MM.1S (cell line): ENCODE results near the gene FGFRL1.

ENCODE experiments used
- DNase-seq: peaks from one replicate; pipeline ENCODE4 v3.0.0-alpha.2; 2015
- H2AFZ ChIP-seq: fragments of 300-600 bp; sonication (generic); 2 replicates; pipeline ENCODE4 v1.6.0; 2016; ENCODE audit warnings: antibody characterized with exemption, low read length
- H3F3A ChIP-seq: fragments of 300-600 bp; sonication (generic); 2 replicates; pipeline ENCODE4 v1.6.1; 2016; ENCODE audit warnings: mild to moderate bottlenecking, antibody characterized with exemption, low read length, moderate library complexity, mixed read lengths; ENCODE audit not compliant: insufficient read depth
- H3K27ac ChIP-seq: fragments of 300-600 bp; sonication (generic); 2 replicates; pipeline ENCODE4 v1.5.1; 2016; ENCODE audit warnings: mild to moderate bottlenecking, low read length
- H3K27me3 ChIP-seq: fragments of 300-600 bp; sonication (generic); replicated peaks from 2 replicates; pipeline ENCODE4 v1.6.0; 2016; ENCODE audit warnings: low read length; ENCODE audit not compliant: insufficient read depth
- H3K36me3 ChIP-seq: fragments of 300-600 bp; sonication (generic); replicated peaks from 2 replicates; pipeline ENCODE4 v1.6.1; 2016; ENCODE audit warnings: mild to moderate bottlenecking, low read length, mixed read lengths; ENCODE audit not compliant: insufficient read depth
- H3K4me1 ChIP-seq: fragments of 300-600 bp; sonication (generic); 2 replicates; pipeline ENCODE4 v1.6.1; 2016; ENCODE audit warnings: low read length, mixed read lengths
- H3K4me2 ChIP-seq: fragments of 300-600 bp; sonication (generic); 2 replicates; pipeline ENCODE4 v1.6.0; 2016; ENCODE audit warnings: low read depth, low read length
- H3K4me3 ChIP-seq: fragments of 300-600 bp; sonication (generic); 2 replicates; pipeline ENCODE4 v1.5.1; 2016; ENCODE audit warnings: low read length, mixed read lengths
- H3K79me2 ChIP-seq: fragments of 300-600 bp; sonication (generic); 2 replicates; pipeline ENCODE4 v1.6.1; 2016; ENCODE audit warnings: mixed run types, low read length, mixed read lengths
- H3K9ac ChIP-seq: fragments of 300-600 bp; sonication (generic); 2 replicates; pipeline ENCODE4 v1.6.1; 2016; ENCODE audit warnings: low read length, mixed read lengths
- H3K9me2 ChIP-seq: fragments of 300-600 bp; sonication (generic); replicated peaks from 2 replicates; pipeline ENCODE4 v1.6.1; 2016; ENCODE audit warnings: mild to moderate bottlenecking, low read length, mixed read lengths; ENCODE audit not compliant: insufficient read depth
- H3K9me3 ChIP-seq: fragments of 300-600 bp; sonication (generic); replicated peaks from 2 replicates; pipeline ENCODE4 v1.6.1; 2016; ENCODE audit warnings: mild to moderate bottlenecking, low read length, mixed read lengths; ENCODE audit not compliant: insufficient read depth
- H4K20me1 ChIP-seq: fragments of 300-600 bp; sonication (generic); 2 replicates; pipeline ENCODE4 v1.6.1; 2016; ENCODE audit warnings: mild to moderate bottlenecking, low read length, moderate library complexity, mixed read lengths; ENCODE audit not compliant: insufficient read depth
- CTCF ChIP-seq: fragments of 300-600 bp; sonication (generic); IDR thresholded peaks from 2 replicates; pipeline ENCODE4 v1.5.1; 2016; ENCODE audit warnings: antibody characterized with exemption, low read length, mixed read lengths
- EZH2 ChIP-seq: fragments of 300-600 bp; sonication (generic); optimal IDR thresholded peaks from 2 replicates; pipeline ENCODE3; 2017; ENCODE audit warnings: low read depth, mild to moderate bottlenecking, antibody characterized with exemption, low read length, mixed read lengths
- EZH2phosphoT487 ChIP-seq: fragments of 300-600 bp; sonication (generic); IDR thresholded peaks from 2 replicates; pipeline ENCODE4 v1.6.1; 2018; ENCODE audit warnings: antibody characterized with exemption, low read length

FGFRL1 gene

GRCh38 chr4:1047976-1048772 is 36.7 kb downstream of the FGFRL1 start:
- no peak for TF ChIP-seq EZH2phosphoT487
- no peak for TF ChIP-seq EZH2
- no peak for TF ChIP-seq CTCF
- H3K9ac ChIP-seq = no peak overlapping the region
- no peaks in the 10 kb centered on the region for H3K9me2 ChIP-seq
- H3F3A ChIP-seq = no peaks in the 10 kb centered on the region
- no peaks in the 10 kb centered on the region for H3K4me1 ChIP-seq
- H2AFZ ChIP-seq = 0 out of 2 replicates have a peak overlapping the region, but pooled peaks have one; percentile 16
- H3K27me3 ChIP-seq = 0 out of 2 replicates have a peak, but pooled peaks cover 5% of the 10 kb centered on the region
- no peak for DNase-seq
- no peak overlapping the region for H3K27ac ChIP-seq
- H3K9me3 ChIP-seq = no peaks in the 10 kb centered on the region
- H3K4me3 ChIP-seq = peak overlapping the region; percentile 47
- H3K79me2 ChIP-seq = no peaks in the 10 kb centered on the region
- peak overlapping the region; percentile 52; the same call in 1 of the 2 replicates for H3K4me2 ChIP-seq
- H3K36me3 ChIP-seq = no peaks in the 10 kb centered on the region
- no peaks in the 10 kb centered on the region for H4K20me1 ChIP-seq

GRCh38 chr4:1048773-1049590 is 37.6 kb downstream of the FGFRL1 start:
- H3F3A ChIP-seq = no peaks in the 10 kb centered on the region

GRCh38 chr4:1049591-1049905 is 38.1 kb downstream of the FGFRL1 start:
- TF ChIP-seq CTCF = no peak
- TF ChIP-seq EZH2phosphoT487 = no peak
- no peak for TF ChIP-seq EZH2
- H3K9me3 ChIP-seq = no peaks in the 10 kb centered on the region
- no peak overlapping the region for H2AFZ ChIP-seq
- H3F3A ChIP-seq = no peaks in the 10 kb centered on the region
- 0 out of 2 replicates have a peak, but pooled peaks cover 6% of the 10 kb centered on the region for H3K27me3 ChIP-seq
- H3K36me3 ChIP-seq = no peaks in the 10 kb centered on the region
- DNase-seq = no peak
- H3K4me3 ChIP-seq = no peak overlapping the region
- H3K9ac ChIP-seq = no peak overlapping the region
- no peaks in the 10 kb centered on the region for H3K9me2 ChIP-seq
- no peaks in the 10 kb centered on the region for H3K79me2 ChIP-seq
- H4K20me1 ChIP-seq = no peaks in the 10 kb centered on the region
- H3K27ac ChIP-seq = no peak overlapping the region
- no peak overlapping the region for H3K4me2 ChIP-seq
- no peaks in the 10 kb centered on the region for H3K4me1 ChIP-seq

More at GRCh38 chr4:1048773-1049590, 37.6 kb downstream of the FGFRL1 start:
- no peak for DNase-seq
- H3K27ac ChIP-seq = no peak overlapping the region
- no peaks in the 10 kb centered on the region for H3K4me1 ChIP-seq
- no peak overlapping the region for H3K4me2 ChIP-seq
- 0 out of 2 replicates have a peak, but pooled peaks cover 6% of the 10 kb centered on the region for H3K27me3 ChIP-seq
- no peaks in the 10 kb centered on the region for H3K9me2 ChIP-seq
- H3K79me2 ChIP-seq = no peaks in the 10 kb centered on the region
- H3K9me3 ChIP-seq = no peaks in the 10 kb centered on the region
- no peak overlapping the region for H2AFZ ChIP-seq
- TF ChIP-seq EZH2 = no peak
- TF ChIP-seq EZH2phosphoT487 = no peak
- TF ChIP-seq CTCF = no peak
- H3K36me3 ChIP-seq = no peaks in the 10 kb centered on the region
- no peak overlapping the region for H3K4me3 ChIP-seq
- no peaks in the 10 kb centered on the region for H4K20me1 ChIP-seq
- H3K9ac ChIP-seq = no peak overlapping the region
